Nephron progenitor cell (in vitro differentiated cells): ENCODE results near the gene SALL1.
A peak's percentile ranks its signal among the peaks of the same experiment; 100 is the strongest.

Experiments used
- DNase-seq: peaks from one replicate; pipeline ENCODE4 v3.0.0; 2021
- H3K27ac Mint-ChIP-seq: 2 replicates; pipeline ENCODE4 v1.8.0; 2021; ENCODE audit warnings: mild to moderate bottlenecking, moderate library complexity, mixed read lengths
- H3K27me3 Mint-ChIP-seq: 2 replicates; pipeline ENCODE4 v1.8.0; 2021; ENCODE audit warnings: mild to moderate bottlenecking, low read depth, mixed read lengths; ENCODE audit not compliant: poor library complexity
- H3K36me3 Mint-ChIP-seq: 2 replicates; pipeline ENCODE4 v1.8.0; 2021; ENCODE audit warnings: low read depth, mixed read lengths
- H3K4me1 Mint-ChIP-seq: 2 replicates; pipeline ENCODE4 v1.8.0; 2021; ENCODE audit warnings: mixed read lengths
- H3K4me3 Mint-ChIP-seq: 2 replicates; pipeline ENCODE4 v1.8.0; 2021; ENCODE audit warnings: mild to moderate bottlenecking, moderate library complexity, mixed read lengths
- H3K9me3 Mint-ChIP-seq: 2 replicates; pipeline ENCODE4 v1.8.0; 2021; ENCODE audit warnings: mild to moderate bottlenecking, moderate library complexity, mixed read lengths
- TF ChIP-seq, protein P1 (sequence below): fragments of 200-600 bp; sonication (generic); IDR thresholded peaks from 2 replicates; pipeline ENCODE4 v1.5.0; 2021; ENCODE audit warnings: antibody characterized with exemption

SALL1 gene

GRCh38 chr16:51167170-51167895 is 16.3 kb upstream of the SALL1 start:
- Mint-ChIP-seq H3K27me3 (no peaks in the 10 kb centered on the region), H3K9me3 (peaks cover 33% of the 10 kb centered on the region), H3K4me1 (peaks cover 52% of the 10 kb centered on the region), H3K27ac (peak overlapping the region; percentile 34), H3K4me3 (no peak overlapping the region), H3K36me3 (peaks cover 61% of the 10 kb centered on the region)
- DNase-seq: no peak
- TF ChIP-seq, protein P1, sequence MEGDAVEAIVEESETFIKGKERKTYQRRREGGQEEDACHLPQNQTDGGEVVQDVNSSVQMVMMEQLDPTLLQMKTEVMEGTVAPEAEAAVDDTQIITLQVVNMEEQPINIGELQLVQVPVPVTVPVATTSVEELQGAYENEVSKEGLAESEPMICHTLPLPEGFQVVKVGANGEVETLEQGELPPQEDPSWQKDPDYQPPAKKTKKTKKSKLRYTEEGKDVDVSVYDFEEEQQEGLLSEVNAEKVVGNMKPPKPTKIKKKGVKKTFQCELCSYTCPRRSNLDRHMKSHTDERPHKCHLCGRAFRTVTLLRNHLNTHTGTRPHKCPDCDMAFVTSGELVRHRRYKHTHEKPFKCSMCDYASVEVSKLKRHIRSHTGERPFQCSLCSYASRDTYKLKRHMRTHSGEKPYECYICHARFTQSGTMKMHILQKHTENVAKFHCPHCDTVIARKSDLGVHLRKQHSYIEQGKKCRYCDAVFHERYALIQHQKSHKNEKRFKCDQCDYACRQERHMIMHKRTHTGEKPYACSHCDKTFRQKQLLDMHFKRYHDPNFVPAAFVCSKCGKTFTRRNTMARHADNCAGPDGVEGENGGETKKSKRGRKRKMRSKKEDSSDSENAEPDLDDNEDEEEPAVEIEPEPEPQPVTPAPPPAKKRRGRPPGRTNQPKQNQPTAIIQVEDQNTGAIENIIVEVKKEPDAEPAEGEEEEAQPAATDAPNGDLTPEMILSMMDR: no peak

- Mint-ChIP-seq H3K36me3 (peaks cover 53% of the 10 kb centered on the region), H3K4me3 (no peak overlapping the region), H3K4me1 (peaks cover 59% of the 10 kb centered on the region), H3K9me3 (peaks cover 31% of the 10 kb centered on the region), H3K27ac (peak overlapping the region; percentile 90), H3K27me3 (no peaks in the 10 kb centered on the region)
- no peak for DNase-seq
- TF ChIP-seq, protein P1: no peak
Measured at GRCh38 chr16:51166541-51166940, 15.5 kb upstream of the SALL1 start.

DNA sequence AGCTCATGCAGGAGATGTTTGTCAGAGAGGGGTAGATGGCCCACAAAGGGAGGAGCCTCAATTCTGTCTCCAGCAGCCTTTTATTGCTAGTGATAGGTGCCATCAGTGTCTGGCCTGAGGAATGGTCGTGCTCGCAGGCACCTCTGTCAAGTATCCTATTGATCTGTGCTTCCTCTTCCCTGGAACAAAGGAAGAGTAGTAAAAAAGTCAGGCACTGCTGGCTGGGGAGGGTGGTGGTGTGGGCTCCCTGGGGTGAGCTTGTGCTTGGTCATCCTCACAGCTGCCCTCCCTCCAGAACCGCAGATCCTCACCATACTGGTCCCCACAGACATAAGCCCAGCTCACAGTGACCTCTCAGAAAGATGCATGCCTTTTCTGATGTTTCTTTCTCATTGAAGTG is 15.0 kb upstream of the SALL1 start:
- H3K36me3 Mint-ChIP-seq: peaks cover 48% of the 10 kb centered on the region
- DNase-seq: no peak
- peak overlapping the region; percentile 90 for H3K27ac Mint-ChIP-seq
- no peaks in the 10 kb centered on the region for H3K27me3 Mint-ChIP-seq
- H3K4me1 Mint-ChIP-seq: peaks cover 63% of the 10 kb centered on the region
- peaks cover 27% of the 10 kb centered on the region for H3K9me3 Mint-ChIP-seq
- H3K4me3 Mint-ChIP-seq: no peak overlapping the region
- TF ChIP-seq, protein P1: no peak

DNA sequence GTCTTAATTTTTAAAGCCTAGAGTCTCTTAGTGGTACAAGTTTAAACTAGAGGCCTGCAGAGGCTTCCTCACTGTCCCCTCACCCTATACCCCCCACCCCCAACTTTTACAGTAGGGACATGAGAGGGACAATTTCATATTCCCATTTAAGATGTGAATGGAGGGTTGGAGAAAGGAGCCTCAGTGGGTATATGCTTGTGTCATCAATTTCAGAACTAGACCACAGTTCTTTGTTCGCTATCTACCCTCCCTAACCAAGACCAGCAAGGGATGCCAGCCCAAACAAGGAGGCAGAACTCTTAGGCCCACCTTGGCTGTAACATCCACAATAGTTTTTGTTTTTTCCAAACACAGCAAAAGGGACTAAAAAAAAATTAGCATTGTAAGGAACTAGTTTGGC is 14.0 kb upstream of the SALL1 start:
- TF ChIP-seq, protein P1: no peak
- H3K27ac Mint-ChIP-seq: no peak overlapping the region
- no peaks in the 10 kb centered on the region for H3K27me3 Mint-ChIP-seq

GRCh38 chr16:51164574-51164973 is 13.5 kb upstream of the SALL1 start:
- H3K27ac Mint-ChIP-seq: no peak overlapping the region
- H3K36me3 Mint-ChIP-seq: peaks cover 39% of the 10 kb centered on the region
- no peak overlapping the region for H3K4me3 Mint-ChIP-seq
- TF ChIP-seq, protein P1: no peak
- no peak for DNase-seq
- H3K4me1 Mint-ChIP-seq: peaks cover 74% of the 10 kb centered on the region
- H3K27me3 Mint-ChIP-seq: no peaks in the 10 kb centered on the region
- H3K9me3 Mint-ChIP-seq: peaks cover 15% of the 10 kb centered on the region

More for the DNA sequence above, 14.0 kb upstream of the SALL1 start:
- Mint-ChIP-seq H3K4me1 (peaks cover 70% of the 10 kb centered on the region), H3K9me3 (peaks cover 20% of the 10 kb centered on the region), H3K36me3 (peaks cover 43% of the 10 kb centered on the region), H3K4me3 (no peak overlapping the region)
- DNase-seq: no peak
